MM.1S (cell line): ENCODE results near the gene OR6X1.

ENCODE experiments used
- CTCF ChIP-seq: fragments of 300-600 bp; sonication (generic); IDR thresholded peaks from 2 replicates; pipeline ENCODE4 v1.5.1; 2016; ENCODE audit warnings: antibody characterized with exemption, low read length, mixed read lengths
- EZH2 ChIP-seq: fragments of 300-600 bp; sonication (generic); optimal IDR thresholded peaks from 2 replicates; pipeline ENCODE3; 2017; ENCODE audit warnings: low read depth, mild to moderate bottlenecking, antibody characterized with exemption, low read length, mixed read lengths
- EZH2phosphoT487 ChIP-seq: fragments of 300-600 bp; sonication (generic); IDR thresholded peaks from 2 replicates; pipeline ENCODE4 v1.6.1; 2018; ENCODE audit warnings: antibody characterized with exemption, low read length

DNA sequence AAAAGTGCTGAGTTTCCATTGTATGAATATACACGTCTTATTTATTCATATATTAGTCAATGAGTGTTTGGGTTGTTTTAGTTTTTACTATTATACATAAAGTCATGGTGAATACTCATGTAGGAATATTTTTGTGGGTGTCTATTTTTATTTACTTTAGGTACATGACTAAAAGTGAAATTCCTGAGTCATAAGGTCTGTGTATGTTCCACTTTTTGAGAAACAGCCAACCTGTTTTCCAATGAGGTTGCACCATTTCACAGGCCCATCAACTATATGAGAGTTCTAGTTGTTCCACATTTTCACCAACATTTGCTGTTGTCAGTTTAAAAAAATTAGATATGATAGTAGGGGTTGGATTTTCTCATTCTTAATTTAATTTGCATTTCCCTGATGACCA is 6.6 kb upstream of the OR6X1 start:
- TF ChIP-seq CTCF (no peak), EZH2phosphoT487 (no peak), EZH2 (no peak)
